ENCODE data around the gene COL24A1. TPM values are rescaled to one million over a fixed set of nuclear protein-coding genes. Genes with fewer than 3 reads are reported as not detected.

COL24A1 gene
- total and polyA plus RNA-seq, 2 donors (not counting 1 experiment from before 2014, with no cell fraction given) = not detected

GRCh38 chr1:85984636-85985035 lies 171.9 kb downstream of the COL24A1 start:
- no peak overlapping the region for H3K4me2 ChIP-seq (replicated peaks; ENCODE audit: low read depth, low read length, poor library complexity, severe bottlenecking)
- ChIA-PET CTCF (no interaction called here), POLR2A (no interaction called here)
- H4K20me1 ChIP-seq (ENCODE audit: control insufficient read depth, insufficient read depth, low read length, poor library complexity, severe bottlenecking) = no peaks in the 10 kb centered on the region
- intact Hi-C loops (cut with micrococcal nuclease) = no loop called here
- Mint-ChIP-seq H3K27ac (no peak overlapping the region), H3K27me3 (no peaks in the 10 kb centered on the region), H3K4me1 (no peaks in the 10 kb centered on the region), H3K9me3 (ENCODE audit: insufficient read depth) (no peaks in the 10 kb centered on the region), H3K4me3 (no peak overlapping the region)
- H3K4me1 ChIP-seq (ENCODE audit: control insufficient read depth in 2 of 2, insufficient read depth in 2 of 2, low read length in 2 of 2) = no peaks in the 10 kb centered on the region
- DNase-seq (no peak), ATAC-seq (ENCODE audit: low read depth) (no peak)
- H3K36me3 ChIP-seq (replicated peaks in 1 of 2; ENCODE audit: control extremely low read depth in 1 of 2, control insufficient read depth in 1 of 2, extremely low read depth in 1 of 2, insufficient read depth in 2 of 2, low read length in 1 of 2) = no peaks in the 10 kb centered on the region
- H3K4me3 ChIP-seq (ENCODE audit: control extremely low read depth in 1 of 5, extremely low read depth in 1 of 5, insufficient read depth in 1 of 5, low read depth in 2 of 5, low read length in 4 of 5) = no peak overlapping the region
- no peak overlapping the region for H3K9ac ChIP-seq (ENCODE audit: low read length)
- no peaks in the 10 kb centered on the region for H3K79me2 ChIP-seq (ENCODE audit: control insufficient read depth, insufficient read depth, low read length)
- H2AFZ ChIP-seq (ENCODE audit: insufficient read depth, low read depth, low read length, poor library complexity, severe bottlenecking) = no peak overlapping the region
- no peak overlapping the region for H3K27ac ChIP-seq (ENCODE audit: low read length in 2 of 2)
- peaks cover 0 to 2% (median 0%) of the 10 kb centered on the region in 3 donors for H3K9me3 ChIP-seq (ENCODE audit: control extremely low read depth in 1 of 3, control insufficient read depth in 2 of 3, insufficient read depth in 1 of 3, low read length in 2 of 3)
- H3K27me3 ChIP-seq (replicated peaks in 1 of 4; ENCODE audit: control extremely low read depth in 1 of 4, control insufficient read depth in 3 of 4, insufficient read depth in 4 of 4, low read length in 3 of 4) = no peaks in the 10 kb centered on the region
- WGBS (ENCODE audit: insufficient coverage) = 30% methylated on average over 4 of the region's 4 CpGs
- TF ChIP-seq EZH2 (IDR thresholded peaks at IDR 0.05; ENCODE audit: borderline replicate concordance, insufficient read depth, low read depth, low read length, poor library complexity, severe bottlenecking) (no peak), CTCF (IDR thresholded peaks at IDR 0.05) (no peak)

- ATAC-seq (ENCODE audit: low read depth) = no peak
- Histone ChIP-seq H3K9me3 (ENCODE audit: control extremely low read depth in 1 of 3, control insufficient read depth in 2 of 3, insufficient read depth in 1 of 3, low read length in 2 of 3) (peaks cover 0 to 2% (median 0%) of the 10 kb centered on the region in 3 donors), H3K4me2 (replicated peaks; ENCODE audit: low read depth, low read length, poor library complexity, severe bottlenecking) (no peak overlapping the region), H2AFZ (ENCODE audit: insufficient read depth, low read depth, low read length, poor library complexity, severe bottlenecking) (no peak overlapping the region), H3K9ac (ENCODE audit: low read length) (no peak overlapping the region), H4K20me1 (ENCODE audit: control insufficient read depth, insufficient read depth, low read length, poor library complexity, severe bottlenecking) (no peaks in the 10 kb centered on the region), H3K79me2 (ENCODE audit: control insufficient read depth, insufficient read depth, low read length) (no peaks in the 10 kb centered on the region), H3K36me3 (replicated peaks in 1 of 2; ENCODE audit: control extremely low read depth in 1 of 2, control insufficient read depth in 1 of 2, extremely low read depth in 1 of 2, insufficient read depth in 2 of 2, low read length in 1 of 2) (no peaks in the 10 kb centered on the region), H3K27ac (ENCODE audit: low read length in 2 of 2) (no peak overlapping the region), H3K4me3 (ENCODE audit: control extremely low read depth in 1 of 5, extremely low read depth in 1 of 5, insufficient read depth in 1 of 5, low read depth in 2 of 5, low read length in 4 of 5) (no peak overlapping the region), H3K4me1 (ENCODE audit: control insufficient read depth in 2 of 2, insufficient read depth in 2 of 2, low read length in 2 of 2) (no peaks in the 10 kb centered on the region), H3K27me3 (replicated peaks in 1 of 4; ENCODE audit: control extremely low read depth in 1 of 4, control insufficient read depth in 3 of 4, insufficient read depth in 4 of 4, low read length in 3 of 4) (no peaks in the 10 kb centered on the region)
- no peak for DNase-seq
- H3K27ac Mint-ChIP-seq = no peak overlapping the region
- intact Hi-C loops (cut with micrococcal nuclease) = no loop called here
- no peaks in the 10 kb centered on the region for H3K4me1 Mint-ChIP-seq
- H3K9me3 Mint-ChIP-seq (ENCODE audit: insufficient read depth) = no peaks in the 10 kb centered on the region
- ChIA-PET POLR2A (no interaction called here), CTCF (no interaction called here)
- WGBS (ENCODE audit: insufficient coverage) = no CpG with 5 or more reads among the region's 1 CpG
- H3K4me3 Mint-ChIP-seq = no peak overlapping the region
- no peak for TF ChIP-seq CTCF (IDR thresholded peaks at IDR 0.05)
- TF ChIP-seq EZH2 (IDR thresholded peaks at IDR 0.05; ENCODE audit: borderline replicate concordance, insufficient read depth, low read depth, low read length, poor library complexity, severe bottlenecking) = no peak
- H3K27me3 Mint-ChIP-seq = no peaks in the 10 kb centered on the region
These were observed 173.3 kb downstream of the COL24A1 start for GRCh38 chr1:85983316-85983715.
